Activated B cell treated with CpG ODN at 0.5 μM for 24 hours (primary cell): ENCODE results near the gene OSBPL3. TPM values are rescaled to one million over a fixed set of nuclear protein-coding genes. Genes with fewer than 3 reads are reported as not detected.
"Not testable (repeated sequence)": the region's sequence is repeated elsewhere in the genome, so short reads cannot be mapped to it uniquely, and the experiment has no call there.

Experiments
- ATAC-seq: fragments of 200-7000 bp; cut with Tn5 transposase; one replicate; pipeline ENCODE4 v1.10.0; 2021; ENCODE audit warnings: low read depth, mild to moderate bottlenecking, moderate library complexity
- CTCF ChIA-PET: fragments of 350-600 bp; sonication (Branson Sonifier 250); formaldehyde crosslinking; loops from one replicate; lab custom pipeline; 2021; ENCODE audit warnings: antibody characterized with exemption; lab: Charles Lee
- POLR2A ChIA-PET: fragments of 350-600 bp; sonication (Branson Sonifier 250); formaldehyde crosslinking; loops from one replicate; lab custom pipeline; 2021; ENCODE audit warnings: antibody characterized with exemption; lab: Charles Lee
- DNase-seq: peaks from one replicate; pipeline ENCODE4 v3.0.0; 2022
- H3K27ac Mint-ChIP-seq: one replicate; pipeline ENCODE4 v1.8.0; 2020; ENCODE audit warnings: mixed read lengths
- H3K27me3 Mint-ChIP-seq: one replicate; pipeline ENCODE4 v1.8.0; 2021; ENCODE audit warnings: mixed read lengths
- H3K36me3 Mint-ChIP-seq: one replicate; pipeline ENCODE4 v1.8.0; 2021; ENCODE audit warnings: low read depth, mixed read lengths
- H3K4me1 Mint-ChIP-seq: one replicate; pipeline ENCODE4 v1.8.0; 2021; ENCODE audit warnings: mixed read lengths
- H3K4me3 Mint-ChIP-seq: one replicate; pipeline ENCODE4 v1.8.0; 2020; ENCODE audit warnings: mild to moderate bottlenecking, mixed read lengths
- H3K9me3 Mint-ChIP-seq: one replicate; pipeline ENCODE4 v1.8.0; 2020; ENCODE audit warnings: mixed read lengths
- intact Hi-C: fragments of 100-400 bp; cut with micrococcal nuclease; formaldehyde crosslinking; loops from one replicate; pipeline ENCODE4 v1.15.1; 2024
- total RNA-seq: library from RNA; stranded (reverse); gene quantifications from 2 replicates; pipeline ENCODE4 v1.2.3, GENCODE V29; 2022
- TF ChIP-seq, protein P1 (sequence below): fragments of 200-600 bp; IDR thresholded peaks from one replicate; pipeline ENCODE4 v1.8.0; 2022; ENCODE audit warnings: antibody characterized with exemption, mild to moderate bottlenecking

The OSBPL3 gene
- total RNA-seq, 1 donor from 2014 or later, result 33.3 TPM

DNA sequence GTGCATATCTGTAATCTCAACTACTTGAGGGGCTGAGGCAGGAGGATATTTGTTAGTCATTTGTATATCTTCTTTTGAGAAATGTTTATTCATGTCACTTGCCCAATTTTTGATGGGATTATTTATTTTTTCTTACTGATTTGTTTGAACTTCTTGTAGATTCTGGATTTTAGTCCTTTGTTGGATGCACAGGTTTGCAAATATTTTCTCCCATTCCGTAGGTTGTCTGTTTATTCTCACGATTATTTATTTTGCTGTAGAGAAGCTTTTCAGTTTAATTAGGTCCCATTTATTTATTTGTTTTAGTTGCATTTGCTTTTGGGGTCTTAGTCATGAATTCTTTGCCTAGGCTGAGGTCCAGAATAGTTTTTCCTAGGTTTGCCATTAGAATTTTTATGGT, 44.1 kb upstream of the OSBPL3 start:
- TF ChIP-seq, protein P1, sequence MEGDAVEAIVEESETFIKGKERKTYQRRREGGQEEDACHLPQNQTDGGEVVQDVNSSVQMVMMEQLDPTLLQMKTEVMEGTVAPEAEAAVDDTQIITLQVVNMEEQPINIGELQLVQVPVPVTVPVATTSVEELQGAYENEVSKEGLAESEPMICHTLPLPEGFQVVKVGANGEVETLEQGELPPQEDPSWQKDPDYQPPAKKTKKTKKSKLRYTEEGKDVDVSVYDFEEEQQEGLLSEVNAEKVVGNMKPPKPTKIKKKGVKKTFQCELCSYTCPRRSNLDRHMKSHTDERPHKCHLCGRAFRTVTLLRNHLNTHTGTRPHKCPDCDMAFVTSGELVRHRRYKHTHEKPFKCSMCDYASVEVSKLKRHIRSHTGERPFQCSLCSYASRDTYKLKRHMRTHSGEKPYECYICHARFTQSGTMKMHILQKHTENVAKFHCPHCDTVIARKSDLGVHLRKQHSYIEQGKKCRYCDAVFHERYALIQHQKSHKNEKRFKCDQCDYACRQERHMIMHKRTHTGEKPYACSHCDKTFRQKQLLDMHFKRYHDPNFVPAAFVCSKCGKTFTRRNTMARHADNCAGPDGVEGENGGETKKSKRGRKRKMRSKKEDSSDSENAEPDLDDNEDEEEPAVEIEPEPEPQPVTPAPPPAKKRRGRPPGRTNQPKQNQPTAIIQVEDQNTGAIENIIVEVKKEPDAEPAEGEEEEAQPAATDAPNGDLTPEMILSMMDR, result no peak
- no peak overlapping the region for H3K4me3 Mint-ChIP-seq
- no peaks in the 10 kb centered on the region for H3K36me3 Mint-ChIP-seq
- ChIA-PET CTCF (interaction anchor here (1.0 to 1.1 kb wide), 2 partner anchors 46 to 211 kb away, joined by 3 read pairs; no protein-coding TSS in a partner anchor), POLR2A (no interaction called here)
- H3K4me1 Mint-ChIP-seq, result peaks cover 2% of the 10 kb centered on the region
- H3K27me3 Mint-ChIP-seq, result peaks cover 25% of the 10 kb centered on the region
- no peak overlapping the region for H3K27ac Mint-ChIP-seq
- intact Hi-C loops, result no loop called here
- no peaks in the 10 kb centered on the region for H3K9me3 Mint-ChIP-seq
- ATAC-seq (no peak), DNase-seq (no peak)

- H3K9me3 Mint-ChIP-seq, intact Hi-C loops, H3K4me3 Mint-ChIP-seq, CTCF ChIA-PET, H3K27me3 Mint-ChIP-seq, H3K4me1 Mint-ChIP-seq, ATAC-seq, H3K36me3 Mint-ChIP-seq, H3K27ac Mint-ChIP-seq, DNase-seq, POLR2A ChIA-PET: not testable (repeated sequence)
Measured at GRCh38 chr7:25017671-25018070, 37.7 kb upstream of the OSBPL3 start.

- Mint-ChIP-seq H3K9me3 (no peaks in the 10 kb centered on the region), H3K4me1 (no peaks in the 10 kb centered on the region), H3K27ac (no peak overlapping the region), H3K27me3 (peaks cover 2% of the 10 kb centered on the region), H3K4me3 (no peak overlapping the region), H3K36me3 (no peaks in the 10 kb centered on the region)
- ATAC-seq (no peak), DNase-seq (no peak)
- ChIA-PET POLR2A (no interaction called here), CTCF (no interaction called here)
- TF ChIP-seq, protein P1, result no peak
- intact Hi-C loops, result no loop called here
Measured at GRCh38 chr7:25014756-25015155, 34.8 kb upstream of the OSBPL3 start.

DNA sequence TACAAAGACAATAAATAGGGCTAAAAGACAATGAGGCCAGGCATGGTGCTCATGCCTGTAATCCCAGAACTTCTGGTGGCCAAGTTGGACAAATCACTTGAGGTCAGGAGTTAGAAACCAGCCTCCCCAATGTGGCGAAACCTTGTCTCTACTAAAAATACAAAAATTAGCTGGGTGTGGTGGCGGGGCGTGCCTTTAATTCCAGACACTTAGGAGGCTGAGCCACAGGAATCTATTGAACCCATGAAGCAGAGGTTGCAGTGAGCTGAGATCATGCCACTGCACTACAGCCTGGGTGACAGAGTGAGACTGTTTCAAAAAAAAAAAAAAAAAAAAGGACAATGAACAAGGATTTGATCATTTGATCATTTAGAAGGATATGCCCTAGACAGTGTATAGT, 32.7 kb upstream of the OSBPL3 start:
- DNase-seq, H3K36me3 Mint-ChIP-seq, H3K4me1 Mint-ChIP-seq, POLR2A ChIA-PET, H3K27me3 Mint-ChIP-seq, H3K27ac Mint-ChIP-seq, H3K4me3 Mint-ChIP-seq, H3K9me3 Mint-ChIP-seq, CTCF ChIA-PET, intact Hi-C loops, ATAC-seq: not testable (repeated sequence)

GRCh38 chr7:25012254-25012653, 32.3 kb upstream of the OSBPL3 start:
- ATAC-seq (no peak), DNase-seq (no peak)
- POLR2A ChIA-PET, result no interaction called here
- Mint-ChIP-seq H3K27ac (no peak overlapping the region), H3K36me3 (no peaks in the 10 kb centered on the region), H3K27me3 (peaks cover 3% of the 10 kb centered on the region), H3K4me1 (no peaks in the 10 kb centered on the region), H3K9me3 (peaks cover 3% of the 10 kb centered on the region), H3K4me3 (no peak overlapping the region)
- TF ChIP-seq, protein P1, result no peak
- CTCF ChIA-PET, result no interaction called here
- intact Hi-C loops, result no loop called here

GRCh38 chr7:25009257-25009656, 29.3 kb upstream of the OSBPL3 start:
- ATAC-seq (no peak), DNase-seq (no peak)
- peaks cover 4% of the 10 kb centered on the region for H3K27me3 Mint-ChIP-seq
- intact Hi-C loops, result no loop called here
- H3K4me1 Mint-ChIP-seq, result no peaks in the 10 kb centered on the region
- H3K9me3 Mint-ChIP-seq, result peaks cover 3% of the 10 kb centered on the region
- H3K4me3 Mint-ChIP-seq, result no peak overlapping the region
- TF ChIP-seq, protein P1, result no peak
- no peaks in the 10 kb centered on the region for H3K36me3 Mint-ChIP-seq
- H3K27ac Mint-ChIP-seq, result no peak overlapping the region
- ChIA-PET CTCF (no interaction called here), POLR2A (no interaction called here)
